Pancreas (tissue), 10 donors: ENCODE data around the gene TUBA8. TPM values are rescaled to one million over a fixed set of nuclear protein-coding genes. Genes with fewer than 3 reads are reported as not detected.

Experiments used
- ATAC-seq, 4 donors: fragments of 200-7000 bp; cut with Tn5 transposase; one replicate each; pipeline versions ENCODE4 v1.8.0 to v1.9.1; 2020; ENCODE audit warnings: mild to moderate bottlenecking in 4 of 4, moderate library complexity in 4 of 4
- DNase-seq, 6 donors: peaks; one replicate each; pipeline ENCODE4 v3.0.0-alpha.2; 2020
- FAIRE-seq: peaks from 2 replicates; lab custom pipeline; 2012; peaks lifted over from hg19 to GRCh38; lab: Jason Lieb, UNC
- H3K27ac ChIP-seq, 4 donors: fragments of 200-600 bp; sonication (generic); 1 replicate in 3 of 4; 2 replicates in 1 of 4; pipeline versions ENCODE4 v1.5.0 to v1.8.0; 2020
- H3K27me3 ChIP-seq, 4 donors: fragments of 200-600 bp; one replicate each; pipeline ENCODE4 v1.8.0; 2021
- H3K36me3 ChIP-seq, 3 donors: fragments of 200-600 bp; sonication (generic) in 1 of 3; one replicate each; pipeline versions ENCODE4 v1.5.0 to v1.8.0; 2020 to 2021
- H3K4me1 ChIP-seq, 3 donors: fragments of 200-600 bp; one replicate each; pipeline ENCODE4 v1.8.0; 2021
- H3K4me3 ChIP-seq, 4 donors: fragments of 200-600 bp; sonication (generic) in 2 of 4; one replicate each; pipeline versions ENCODE4 v1.5.0 to v1.8.0; 2020 to 2021
- H3K9me3 ChIP-seq, 4 donors: fragments of 200-600 bp; one replicate each; pipeline ENCODE4 v1.8.0; 2021
- WGBS, 2 donors: extraction: QIAGEN DNeasy Blood & Tissue Kit; methylation state at CpG; one replicate each; pipeline ENCODE4 v1.1.7; 2013; 5-methylcytosine and 5-hydroxymethylcytosine counted together
- intact Hi-C, 3 donors: fragments of 100-400 bp; cut with DNase I; formaldehyde crosslinking; loops; one replicate each; pipeline versions ENCODE4 v1.11.1 to v1.14.2; 2022
- polyA plus RNA-seq, 2 donors: library from polyadenylated mRNA; stranded (reverse); fragments of 200-250 nt; gene quantifications; one replicate each; pipeline ENCODE4 v1.2.3, GENCODE V29; 2013
- total RNA-seq, 6 donors: library from RNA; stranded (reverse); fragmentation: NEBNext Ultra II Directional in 4 of 6; extraction: Animal tissue kit (Norgen Biotek cat#: 25700) in 4 of 6; gene quantifications; one replicate each; pipeline versions ENCODE4 v1.2.1 to v1.2.4, GENCODE V29; 2021 to 2023
- TF ChIP-seq, protein P1 (sequence below), 4 donors: fragments of 200-600 bp; sonication (generic) in 3 of 4; IDR thresholded peaks; one replicate each; pipeline versions ENCODE4 v1.5.0 to v1.8.0; 2021; ENCODE audit warnings: antibody characterized with exemption in 4 of 4
- donor health status: healthy with polysubstance abuse.
- donor health status: DM: no; HTN: no; CAD: no; lungs with moderate emphysema.
- donor health status: DM: no; HTN: no; CAD: no.
- donor health status: control.
- donor health status: control.
- donor health status: Bipolar disorder and iron deficiency.
- donor health status: DM: yes; HTN: yes; CAD: no.
- donor health status: DM: no; HTN: no; CAD: no.
- donor health status: DM: no; HTN: no; CAD: no.
- donor health status: DM: yes; HTN: yes; CAD: no.

Gene TUBA8
- total and polyA plus RNA-seq, 8 donors, result 1.5 to 5.4 (median 2.1) TPM

DNA sequence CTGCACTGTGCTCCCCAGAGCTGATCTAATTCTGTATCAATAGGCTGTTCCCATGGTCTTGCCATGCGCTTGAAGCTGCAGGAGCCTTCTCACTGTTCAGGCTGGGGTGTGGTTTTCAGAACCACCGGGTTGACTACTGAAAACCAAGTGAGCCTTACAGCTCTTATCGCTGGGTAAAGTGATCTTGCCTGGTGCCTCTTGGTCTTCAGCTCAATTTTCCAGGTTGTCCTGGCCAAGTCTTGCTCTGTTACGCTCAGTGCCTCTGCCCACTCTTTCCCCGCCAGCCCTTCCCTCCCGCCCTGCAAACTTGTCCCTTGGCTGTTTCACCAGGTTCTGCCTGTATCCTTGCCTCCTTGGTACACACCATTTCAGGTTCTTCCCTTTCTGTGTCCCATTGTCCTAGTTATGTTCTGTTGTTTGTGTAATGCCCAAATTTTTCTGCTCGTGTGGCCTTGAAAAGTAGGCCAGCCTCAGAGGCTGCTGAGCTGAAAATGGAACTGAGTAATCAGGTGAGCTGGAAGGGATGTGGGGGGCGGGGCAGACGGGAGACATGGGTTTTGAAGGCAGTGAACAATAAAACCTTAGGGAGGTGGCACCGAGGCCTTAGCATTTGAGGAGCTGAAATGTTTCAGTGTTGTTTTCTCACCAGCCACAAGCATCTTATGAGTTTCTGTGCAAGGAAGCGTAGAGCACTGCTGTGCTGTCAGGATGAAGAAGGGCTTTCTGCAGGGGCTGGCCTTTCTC lies 21.6 kb upstream of the TUBA8 start:
- peaks cover 0 to 12% (median 9%) of the 10 kb centered on the region in 3 donors for H3K4me1 ChIP-seq
- no peaks in the 10 kb centered on the region for H3K27me3 ChIP-seq
- H3K4me3 ChIP-seq, result no peak overlapping the region
- ATAC-seq, result peak in 1 of 4 donors; percentile 5
- H3K9me3 ChIP-seq, result no peaks in the 10 kb centered on the region
- peak in 3 of 6 donors; percentile 20 to 38 (median 33) for DNase-seq
- H3K36me3 ChIP-seq, result peaks cover 0 to 38% (median 21%) of the 10 kb centered on the region in 3 donors
- intact Hi-C loops, result no loop called here
- FAIRE-seq, result no peak
- WGBS, 2 donors, result 66 to 76% methylated on average over 11 of the region's 11 CpGs
- TF ChIP-seq, protein P1, sequence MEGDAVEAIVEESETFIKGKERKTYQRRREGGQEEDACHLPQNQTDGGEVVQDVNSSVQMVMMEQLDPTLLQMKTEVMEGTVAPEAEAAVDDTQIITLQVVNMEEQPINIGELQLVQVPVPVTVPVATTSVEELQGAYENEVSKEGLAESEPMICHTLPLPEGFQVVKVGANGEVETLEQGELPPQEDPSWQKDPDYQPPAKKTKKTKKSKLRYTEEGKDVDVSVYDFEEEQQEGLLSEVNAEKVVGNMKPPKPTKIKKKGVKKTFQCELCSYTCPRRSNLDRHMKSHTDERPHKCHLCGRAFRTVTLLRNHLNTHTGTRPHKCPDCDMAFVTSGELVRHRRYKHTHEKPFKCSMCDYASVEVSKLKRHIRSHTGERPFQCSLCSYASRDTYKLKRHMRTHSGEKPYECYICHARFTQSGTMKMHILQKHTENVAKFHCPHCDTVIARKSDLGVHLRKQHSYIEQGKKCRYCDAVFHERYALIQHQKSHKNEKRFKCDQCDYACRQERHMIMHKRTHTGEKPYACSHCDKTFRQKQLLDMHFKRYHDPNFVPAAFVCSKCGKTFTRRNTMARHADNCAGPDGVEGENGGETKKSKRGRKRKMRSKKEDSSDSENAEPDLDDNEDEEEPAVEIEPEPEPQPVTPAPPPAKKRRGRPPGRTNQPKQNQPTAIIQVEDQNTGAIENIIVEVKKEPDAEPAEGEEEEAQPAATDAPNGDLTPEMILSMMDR (IDR thresholded peaks at IDR 0.05), result no peak
- H3K27ac ChIP-seq, result peak overlapping the region in 2 of 4 donors; percentile 19 to 41

DNA sequence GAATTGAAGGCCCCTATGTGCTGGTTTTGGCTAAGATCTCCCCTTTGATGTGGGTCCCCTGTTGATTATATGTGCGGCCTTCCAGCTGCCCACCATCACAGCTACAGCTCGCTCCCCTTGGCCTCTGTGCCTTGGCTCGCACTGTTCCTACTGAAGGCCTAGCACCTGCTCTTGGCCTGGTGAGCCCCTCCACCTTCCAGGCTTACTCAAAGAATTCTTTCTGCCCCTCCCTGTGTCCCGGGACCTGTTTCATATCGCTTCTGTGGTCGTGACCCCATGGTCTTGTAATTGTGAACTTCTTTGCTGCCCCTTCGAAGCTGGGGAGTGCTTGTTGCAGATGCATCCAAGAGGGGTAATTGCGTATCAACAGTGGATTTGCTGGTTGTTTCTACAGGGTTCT lies 20.3 kb upstream of the TUBA8 start:
- TF ChIP-seq, protein P1 (IDR thresholded peaks at IDR 0.05), result no peak
- 94 to 98% methylated on average over 8 of the region's 8 CpGs for WGBS, 2 donors
- DNase-seq (no peak), FAIRE-seq (no peak), ATAC-seq (no peak)
- no peaks in the 10 kb centered on the region for H3K27me3 ChIP-seq
- no peak overlapping the region for H3K4me3 ChIP-seq
- intact Hi-C loops, result no loop called here
- peaks cover 0 to 12% (median 9%) of the 10 kb centered on the region in 3 donors for H3K4me1 ChIP-seq
- no peak overlapping the region for H3K27ac ChIP-seq
- no peaks in the 10 kb centered on the region for H3K9me3 ChIP-seq
- peaks cover 0 to 32% (median 18%) of the 10 kb centered on the region in 3 donors for H3K36me3 ChIP-seq

DNA sequence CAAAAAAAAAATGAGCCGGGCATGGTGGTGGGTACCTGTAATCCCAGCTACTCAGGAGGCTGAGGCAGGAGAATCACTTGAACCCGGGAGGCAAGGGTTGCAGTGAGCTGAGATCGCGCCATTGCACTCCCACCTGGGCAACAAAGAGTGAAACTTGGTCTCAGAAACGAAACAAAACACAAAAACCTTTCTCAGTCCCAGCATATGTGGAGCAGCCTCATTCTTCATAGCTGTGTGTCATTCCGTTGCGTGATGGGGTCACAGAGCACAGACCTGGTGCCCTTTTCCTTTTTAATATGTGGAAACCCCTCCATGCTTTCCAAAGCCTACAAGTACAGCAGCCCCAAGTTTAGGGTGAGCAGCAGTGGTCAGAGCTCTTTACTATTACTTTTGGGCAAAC lies 19.1 kb upstream of the TUBA8 start:
- Histone ChIP-seq H3K4me3 (peak overlapping the region in 2 of 4 donors; percentile 22), H3K9me3 (no peaks in the 10 kb centered on the region), H3K4me1 (peaks cover 0 to 12% (median 9%) of the 10 kb centered on the region in 3 donors), H3K27me3 (no peaks in the 10 kb centered on the region), H3K36me3 (peaks cover 0 to 21% (median 10%) of the 10 kb centered on the region in 3 donors), H3K27ac (peak overlapping the region; percentile 71 to 85 (median 80))
- FAIRE-seq (no peak), DNase-seq (no peak), ATAC-seq (peak in 3 of 4 donors; percentile 18 to 35 (median 18))
- TF ChIP-seq, protein P1 (IDR thresholded peaks at IDR 0.05), result no peak
- 59 to 64% methylated on average over 7 of the region's 7 CpGs for WGBS, 2 donors
- intact Hi-C loops, result no loop called here

DNA sequence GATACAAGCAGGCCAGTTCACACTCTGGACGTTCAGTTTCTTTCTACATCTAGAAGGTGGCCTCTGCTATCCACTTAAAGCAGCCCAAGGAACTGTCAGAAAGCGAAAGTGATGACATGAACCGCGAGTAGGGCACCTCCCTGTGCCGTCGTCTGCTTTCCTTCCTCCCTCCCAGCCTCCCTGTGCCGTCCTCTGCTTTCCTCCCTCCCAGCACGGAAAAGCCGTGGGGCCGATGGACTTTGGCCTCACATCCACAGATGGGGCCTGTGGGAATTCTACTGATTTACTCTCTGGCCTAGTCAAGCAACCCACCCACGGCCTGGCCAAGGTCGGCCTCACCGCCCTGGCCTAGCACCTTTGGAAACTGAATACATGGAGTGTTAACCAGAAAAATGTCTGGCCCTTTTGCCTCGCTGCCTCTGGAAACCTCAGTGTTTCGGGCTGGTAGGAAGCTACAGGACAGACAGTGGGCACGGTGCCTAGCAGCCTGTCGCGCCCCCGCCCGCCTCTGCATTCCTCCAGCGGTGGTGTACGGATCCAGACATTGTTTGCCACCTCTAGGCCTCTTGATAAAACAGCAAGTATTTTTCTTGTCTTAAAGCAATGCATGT lies 18.6 kb upstream of the TUBA8 start:
- Histone ChIP-seq H3K27me3 (no peaks in the 10 kb centered on the region), H3K9me3 (no peaks in the 10 kb centered on the region), H3K4me3 (peak overlapping the region in 2 of 4 donors; percentile 22), H3K27ac (peak overlapping the region; percentile 71 to 85 (median 80)), H3K4me1 (peaks cover 0 to 12% (median 9%) of the 10 kb centered on the region in 3 donors), H3K36me3 (peaks cover 0 to 16% (median 10%) of the 10 kb centered on the region in 3 donors)
- TF ChIP-seq, protein P1 (IDR thresholded peaks at IDR 0.05), result no peak
- WGBS, 2 donors, result 4 to 7% methylated on average over 22 of the region's 22 CpGs
- peak; percentile 85 to 91 (median 89) for ATAC-seq
- DNase-seq, result peak; percentile 71 to 80 (median 74)
- FAIRE-seq, result no peak
- intact Hi-C loops, result no loop called here
